ENCODE measurements around the gene PIK3C2B. TPM values are rescaled to one million over a fixed set of nuclear protein-coding genes. Genes with fewer than 3 reads are reported as not detected.

The PIK3C2B gene
- polyA plus RNA-seq, 1 donor from 2014 or later = 23.7 TPM

GRCh38 chr1:204516180-204516879, 21.7 kb upstream of the PIK3C2B start, which contains the start of gene MDM4:
Gene MDM4, plus strand, starts transcription at chr1:204516406. Its CDS starts 9,113 bp downstream, at chr1:204525519.
- TF ChIP-seq MXI1 (conservative IDR thresholded peaks at IDR 0.05; ENCODE audit: poor library complexity, severe bottlenecking) (peak; percentile 92), REST (IDR thresholded peaks at IDR 0.05; ENCODE audit: borderline replicate concordance) (peak; percentile 86), SMC3 (conservative IDR thresholded peaks at IDR 0.05; ENCODE audit: poor library complexity) (peak; percentile 38), TAF1 (IDR thresholded peaks at IDR 0.05; ENCODE audit: low read depth) (peak; percentile 56), RAD21 (conservative IDR thresholded peaks at IDR 0.05) (peak; percentile 36), EP300 (conservative IDR thresholded peaks at IDR 0.05; ENCODE audit: poor library complexity, severe bottlenecking) (peak; percentile 80), EZH2 (IDR thresholded peaks at IDR 0.05; ENCODE audit: borderline replicate concordance, insufficient read depth, low read length, poor library complexity, severe bottlenecking) (no peak), POLR2AphosphoS5 (IDR thresholded peaks at IDR 0.05) (peak; percentile 90), CTCF (IDR thresholded peaks at IDR 0.05; ENCODE audit: poor library complexity, severe bottlenecking) (peak; percentile 26)
- H3K79me2 ChIP-seq (replicated peaks; ENCODE audit: insufficient read depth, low read length) = peaks cover 48% of the 10 kb centered on the region

GRCh38 chr1:204514828-204515227, 20.2 kb upstream of the PIK3C2B start:
- Histone ChIP-seq H3K4me3 (ENCODE audit: low read length) (no peak overlapping the region), H3K9me3 (ENCODE audit: low read length) (no peaks in the 10 kb centered on the region), H2AFZ (ENCODE audit: low read depth, low read length) (no peak overlapping the region), H3K79me2 (replicated peaks; ENCODE audit: insufficient read depth, low read length) (peaks cover 35% of the 10 kb centered on the region), H4K20me1 (ENCODE audit: insufficient read depth) (no peaks in the 10 kb centered on the region), H3F3A (ENCODE audit: insufficient read depth, low read length, poor library complexity, severe bottlenecking) (no peaks in the 10 kb centered on the region), H3K9me2 (ENCODE audit: insufficient read depth, low read length) (no peaks in the 10 kb centered on the region), H3K36me3 (ENCODE audit: insufficient read depth, low read length) (no peaks in the 10 kb centered on the region), H3K27ac (ENCODE audit: low read length) (no peak overlapping the region), H3K4me2 (ENCODE audit: low read length) (no peak overlapping the region), H3K27me3 (ENCODE audit: insufficient read depth, low read depth, low read length) (no peaks in the 10 kb centered on the region), H3K9ac (ENCODE audit: low read length) (no peak overlapping the region)
- TF ChIP-seq REST (IDR thresholded peaks at IDR 0.05; ENCODE audit: borderline replicate concordance) = no peak
- no peak for TF ChIP-seq SMC3 (conservative IDR thresholded peaks at IDR 0.05; ENCODE audit: poor library complexity)
- no peak for TF ChIP-seq RAD21 (conservative IDR thresholded peaks at IDR 0.05)
- TF ChIP-seq EZH2 (IDR thresholded peaks at IDR 0.05; ENCODE audit: borderline replicate concordance, insufficient read depth, low read length, poor library complexity, severe bottlenecking) = no peak
- TF ChIP-seq EP300 (conservative IDR thresholded peaks at IDR 0.05; ENCODE audit: poor library complexity, severe bottlenecking) = no peak
- no peak for TF ChIP-seq TAF1 (IDR thresholded peaks at IDR 0.05; ENCODE audit: low read depth)
- no peak for TF ChIP-seq POLR2AphosphoS5 (IDR thresholded peaks at IDR 0.05)

More at GRCh38 chr1:204516180-204516879, 21.7 kb upstream of the PIK3C2B start, which contains the start of gene MDM4:
- H3K4me3 ChIP-seq (ENCODE audit: low read length) = peak within 1 kb of the TSS; percentile 87
- H3K9me2 ChIP-seq (ENCODE audit: insufficient read depth, low read length) = no peaks in the 10 kb centered on the region
- H3K27me3 ChIP-seq (ENCODE audit: insufficient read depth, low read depth, low read length) = no peaks in the 10 kb centered on the region
- H2AFZ ChIP-seq (ENCODE audit: low read depth, low read length) = peak within 1 kb of the TSS; percentile 97
- H3F3A ChIP-seq (ENCODE audit: insufficient read depth, low read length, poor library complexity, severe bottlenecking) = no peaks in the 10 kb centered on the region
- H3K4me2 ChIP-seq (ENCODE audit: low read length) = peak within 1 kb of the TSS; percentile 32
- H3K9ac ChIP-seq (ENCODE audit: low read length) = peak within 1 kb of the TSS; percentile 97
- no peaks in the 10 kb centered on the region for H3K9me3 ChIP-seq (ENCODE audit: low read length)
- peak within 1 kb of the TSS; percentile 95 for H3K27ac ChIP-seq (ENCODE audit: low read length)
- no peaks in the 10 kb centered on the region for H3K36me3 ChIP-seq (ENCODE audit: insufficient read depth, low read length)
- no peaks in the 10 kb centered on the region for H4K20me1 ChIP-seq (ENCODE audit: insufficient read depth)

Measured in neural cell (in vitro differentiated cells).